ENCODE measurements around the gene GPR15LG. TPM values are rescaled to one million over a fixed set of nuclear protein-coding genes. Genes with fewer than 3 reads are reported as not detected.
A peak's percentile ranks its signal among the peaks of the same experiment; 100 is the strongest.

Gene GPR15LG
- total and polyA plus RNA-seq, 10 of the 15 experiments (the other 5 are each of a cell fraction or from before 2014, with no cell fraction given): 1.1 to 12.2 (median 1.4) TPM

DNA sequence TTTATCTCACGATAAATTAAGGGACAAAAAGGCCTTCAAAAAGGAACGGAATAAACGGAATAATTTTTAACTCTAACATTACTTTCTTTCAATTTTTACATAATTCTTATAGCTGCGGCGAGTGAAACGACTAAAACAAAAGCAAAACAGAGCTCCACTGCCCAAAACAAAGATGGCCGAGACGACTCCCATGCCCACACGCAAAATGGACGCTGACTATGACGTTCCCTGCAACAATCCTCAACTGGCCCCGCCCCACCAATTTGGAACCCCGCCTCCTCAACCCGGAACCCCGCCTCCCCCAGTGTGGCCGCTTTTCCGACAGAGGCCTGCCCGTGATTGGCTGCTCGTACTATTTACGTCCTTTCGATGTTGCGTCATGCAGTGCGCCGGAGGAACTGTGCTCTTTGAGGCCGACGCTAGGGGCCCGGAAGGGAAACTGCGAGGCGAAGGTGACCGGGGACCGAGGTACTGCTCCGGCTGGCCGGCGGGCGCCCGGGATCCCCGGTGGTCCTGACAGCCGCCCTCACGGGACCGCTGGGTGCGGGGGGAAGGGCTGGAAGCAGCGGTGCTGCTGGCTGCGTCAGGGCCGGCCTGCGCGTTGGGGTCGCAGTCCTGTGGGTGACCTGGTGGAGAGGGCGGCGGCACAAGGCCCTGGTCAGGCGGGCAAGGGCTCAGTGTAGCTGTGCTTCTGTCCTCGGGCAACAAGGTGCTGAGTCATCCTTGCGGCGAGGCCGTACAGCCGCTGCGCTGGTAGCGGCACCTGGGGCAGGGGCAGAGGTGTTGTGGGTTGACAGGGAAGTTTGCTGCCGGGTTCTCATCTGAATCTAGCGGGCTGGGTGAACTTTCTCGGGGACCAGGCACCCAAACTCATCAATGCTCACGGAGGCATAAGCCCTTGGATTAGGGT lies 34.2 kb upstream of the GPR15LG start, which contains the start of gene GHITM (continued):
- TF ChIP-seq ZBTB11 (CRISPR knock-in tag; IDR thresholded peaks at IDR 0.05) (no peak), ZNF217 (IDR thresholded peaks at IDR 0.05) (no peak), RELA (IDR thresholded peaks at IDR 0.05; ENCODE audit: borderline replicate concordance, partially characterized antibody) (peak; percentile 69), ZBTB33 (IDR thresholded peaks at IDR 0.05) (no peak), IKZF2 (IDR thresholded peaks at IDR 0.05) (no peak), HCFC1 (IDR thresholded peaks at IDR 0.05; ENCODE audit: low read length) (peak; percentile 86), BMI1 (IDR thresholded peaks at IDR 0.05; ENCODE audit: borderline replicate concordance) (no peak), TCF3 (IDR thresholded peaks at IDR 0.05; ENCODE audit: borderline replicate concordance, insufficient read depth, low read depth, low read length) (no peak), RFX5 (IDR thresholded peaks at IDR 0.05; ENCODE audit: low read depth, low read length) (peak; percentile 67; the same call in 1 of the 2 replicates), CBX5 (IDR thresholded peaks at IDR 0.05; ENCODE audit: low read depth) (no peak), TBL1XR1 (IDR thresholded peaks at IDR 0.05; ENCODE audit: low read depth, low read length) (no peak), SP1 (IDR thresholded peaks at IDR 0.05; ENCODE audit: low read depth, low read length) (peak; percentile 82), SIN3A (IDR thresholded peaks at IDR 0.05; ENCODE audit: low read depth, low read length) (peak; percentile 63; the same call in 1 of the 2 replicates), CHD1 (IDR thresholded peaks at IDR 0.05; ENCODE audit: low read depth, low read length) (no peak), E4F1 (IDR thresholded peaks at IDR 0.05; ENCODE audit: borderline replicate concordance, partially characterized antibody) (peak; percentile 90), FOS (IDR thresholded peaks at IDR 0.05; ENCODE audit: borderline replicate concordance, extremely low read depth, insufficient read length) (no peak), RB1 (IDR thresholded peaks at IDR 0.05; ENCODE audit: borderline replicate concordance) (no peak), RAD51 (IDR thresholded peaks at IDR 0.05) (no peak), MAX (IDR thresholded peaks at IDR 0.05; ENCODE audit: low read depth, low read length) (0 out of 2 replicates have a peak, but pooled peaks have one; percentile 37)
- TF ChIP-seq, protein P1, sequence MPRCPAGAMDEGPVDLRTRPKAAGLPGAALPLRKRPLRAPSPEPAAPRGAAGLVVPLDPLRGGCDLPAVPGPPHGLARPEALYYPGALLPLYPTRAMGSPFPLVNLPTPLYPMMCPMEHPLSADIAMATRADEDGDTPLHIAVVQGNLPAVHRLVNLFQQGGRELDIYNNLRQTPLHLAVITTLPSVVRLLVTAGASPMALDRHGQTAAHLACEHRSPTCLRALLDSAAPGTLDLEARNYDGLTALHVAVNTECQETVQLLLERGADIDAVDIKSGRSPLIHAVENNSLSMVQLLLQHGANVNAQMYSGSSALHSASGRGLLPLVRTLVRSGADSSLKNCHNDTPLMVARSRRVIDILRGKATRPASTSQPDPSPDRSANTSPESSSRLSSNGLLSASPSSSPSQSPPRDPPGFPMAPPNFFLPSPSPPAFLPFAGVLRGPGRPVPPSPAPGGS (IDR thresholded peaks at IDR 0.05; ENCODE audit: borderline replicate concordance, insufficient read depth, low read depth, low read length, poor library complexity, severe bottlenecking): peak; percentile 50

Data from GM12878 (cell line).